Measurements from ENCODE around the gene ZBTB16. TPM values are rescaled to one million over a fixed set of nuclear protein-coding genes. Genes with fewer than 3 reads are reported as not detected.

The ZBTB16 gene
- total and polyA plus RNA-seq, 2 of the 4 experiments (the other 2 are of a cell fraction) = not detected

GRCh38 chr11:114166362-114166761 is 106.9 kb downstream of the ZBTB16 start:
- Histone ChIP-seq H3K27ac (ENCODE audit: insufficient read depth, low read length) (no peak overlapping the region), H3K9me1 (ENCODE audit: insufficient read depth, low read length) (peaks cover 3% of the 10 kb centered on the region; the same call in 1 of the 2 replicates), H3K36me3 (ENCODE audit: control insufficient read depth, insufficient read depth, low read length) (no peaks in the 10 kb centered on the region), H3K4me3 (ENCODE audit: insufficient read depth, low read depth, low read length) (no peak overlapping the region), H2BK15ac (ENCODE audit: low read depth, low read length) (no peak overlapping the region), H3K4me1 (ENCODE audit: control insufficient read depth, insufficient read depth, low read length) (peaks cover 8% of the 10 kb centered on the region; the same call in 1 of the 2 replicates), H3K56ac (ENCODE audit: extremely low read depth, insufficient read depth, low read length) (no peak overlapping the region), H3K27me3 (ENCODE audit: control insufficient read depth, insufficient read depth, low read length) (peaks cover 69% of the 10 kb centered on the region), H3K23ac (ENCODE audit: low read depth, low read length) (no peak overlapping the region), H3K9ac (ENCODE audit: low read depth, low read length) (no peak overlapping the region), H4K20me1 (ENCODE audit: insufficient read depth, low read length) (peaks cover 3% of the 10 kb centered on the region; the same call in 1 of the 2 replicates), H2AK5ac (ENCODE audit: low read depth, low read length) (no peak overlapping the region), H2BK20ac (ENCODE audit: low read depth, low read length) (no peak overlapping the region), H2BK120ac (ENCODE audit: low read depth, low read length) (no peak overlapping the region), H3K79me1 (ENCODE audit: low read depth in 1 of 2, low read length in 2 of 2) (no peaks in the 10 kb centered on the region), H3K18ac (ENCODE audit: low read depth, low read length) (no peak overlapping the region), H4K91ac (ENCODE audit: insufficient read depth, low read depth, low read length) (no peak overlapping the region), H3K9me3 (ENCODE audit: control insufficient read depth, insufficient read depth, low read length) (no peaks in the 10 kb centered on the region), H3K4ac (ENCODE audit: low read depth, low read length) (no peak overlapping the region), H2AFZ (replicated peaks; ENCODE audit: low read length, poor library complexity) (no peak overlapping the region), H4K5ac (ENCODE audit: low read depth, low read length) (no peak overlapping the region), H3K14ac (replicated peaks; ENCODE audit: low read depth, low read length) (no peak overlapping the region), H2AK9ac (replicated peaks; ENCODE audit: low read depth, low read length, poor library complexity) (no peak overlapping the region), H4K8ac (ENCODE audit: low read depth in 2 of 2, low read length in 2 of 2) (no peak overlapping the region), H3K4me2 (ENCODE audit: low read depth, low read length) (no peak overlapping the region), H2BK5ac (ENCODE audit: low read depth, low read length, poor library complexity, severe bottlenecking) (no peak overlapping the region)
- intact Hi-C loops (cut with micrococcal nuclease) (loop anchor here (10.0 kb wide), 1 partner anchor 292 kb away; the partner anchor contains the start of gene USP28), in situ Hi-C loops (cut with MboI; ENCODE audit: low sequenced_read_pairs) (no loop called here), dilution Hi-C loops (cut with HindIII; ENCODE audit: low sequenced_read_pairs, unreplicated experiment) (no loop called here)
- no peak for ATAC-seq (ENCODE audit: low read depth)
- no CpG with 5 or more reads among the region's 4 CpGs for WGBS, 2 experiments (ENCODE audit: extremely low coverage in 2 of 2, insufficient read length in 1 of 2)
- ChIA-PET CTCF (no interaction called here), POLR2A (ENCODE audit: unreplicated experiment) (interaction anchor here (0.6 kb wide), 1 partner anchor 39 kb away, joined by 3 read pairs; no protein-coding TSS in a partner anchor)
- no TSS peak for BruUV-seq (replicated peaks)
- DNase-seq = no peak
- TF ChIP-seq FOS (IDR thresholded peaks at IDR 0.05; ENCODE audit: low read depth, low read length) = no peak

Measured in IMR-90 (cell line).